ENCODE results near the gene ERG28. TPM values are rescaled to one million over a fixed set of nuclear protein-coding genes. Genes with fewer than 3 reads are reported as not detected.

Gene ERG28
- total RNA-seq, 5 donors from 2014 or later (not counting 1 experiment from before 2014, with no cell fraction given): 9.8 to 14.4 (median 12.3) TPM

GRCh38 chr14:75654127-75654732 lies 6.4 kb downstream of the ERG28 start:
- H3K27ac ChIP-seq (ENCODE audit: low read length): no peak overlapping the region
- H3K4me1 ChIP-seq (ENCODE audit: control insufficient read depth in 1 of 2, extremely low read depth in 1 of 2, insufficient read depth in 2 of 2, low read length in 2 of 2): peaks cover 0 to 2% of the 10 kb centered on the region in 2 experiments
- peaks cover 6 to 17% (median 8%) of the 10 kb centered on the region in 3 donors for H3K4me1 Mint-ChIP-seq
- no peaks in the 10 kb centered on the region for H3K27me3 ChIP-seq (replicated peaks in 1 of 2; ENCODE audit: control insufficient read depth in 2 of 2, extremely low read depth in 1 of 2, insufficient read depth in 2 of 2, low read length in 1 of 2)
- no peaks in the 10 kb centered on the region for H3K9me3 ChIP-seq
- H3K9me3 Mint-ChIP-seq: no peaks in the 10 kb centered on the region
- H3K36me3 ChIP-seq (ENCODE audit: control insufficient read depth in 2 of 2, extremely low read depth in 1 of 2, insufficient read depth in 1 of 2, low read length in 1 of 2): peaks cover 18 to 71% of the 10 kb centered on the region in 2 donors
- POLR2A ChIA-PET: interaction anchor here in 1 of 2 donors (0.7 kb wide), 1 partner anchor 176 kb away, joined by 3 read pairs; no protein-coding TSS in a partner anchor
- ATAC-seq (replicated peaks in 1 of 4): peak; percentile 91 to 93 (median 92)
- H3K27me3 Mint-ChIP-seq: no peaks in the 10 kb centered on the region
- no peak overlapping the region for H3K4me3 ChIP-seq (ENCODE audit: control insufficient read depth in 1 of 2, extremely low read depth in 1 of 2, low read length in 1 of 2)
- H3K4me3 Mint-ChIP-seq: no peak overlapping the region
- 10% methylated on average over 4 of the region's 4 CpGs for WGBS (ENCODE audit: insufficient coverage)
- peaks cover 49% of the 10 kb centered on the region for H3K36me3 Mint-ChIP-seq
- peak; percentile 41 to 85 (median 71) for DNase-seq
- CTCF ChIA-PET: interaction anchor here (0.5 to 6.8 kb wide), 20 partner anchors 9 to 1159 kb away, joined by 3 to 89 read pairs (median 4); partner anchors contain the start of genes FLVCR2 (in 2 of the 2), IFT43 (in 1 of the 2) and TGFB3 (in 1 of the 2)
- H3K27ac Mint-ChIP-seq: no peak overlapping the region

GRCh38 chr14:75653563-75653962 lies 7.1 kb downstream of the ERG28 start:
- ATAC-seq (replicated peaks in 1 of 4): no peak
- Histone ChIP-seq H3K27ac (ENCODE audit: low read length) (no peak overlapping the region), H3K27me3 (replicated peaks in 1 of 2; ENCODE audit: control insufficient read depth in 2 of 2, extremely low read depth in 1 of 2, insufficient read depth in 2 of 2, low read length in 1 of 2) (no peaks in the 10 kb centered on the region), H3K36me3 (ENCODE audit: control insufficient read depth in 2 of 2, extremely low read depth in 1 of 2, insufficient read depth in 1 of 2, low read length in 1 of 2) (peaks cover 18 to 75% of the 10 kb centered on the region in 2 donors), H3K9me3 (no peaks in the 10 kb centered on the region), H3K4me1 (ENCODE audit: control insufficient read depth in 1 of 2, extremely low read depth in 1 of 2, insufficient read depth in 2 of 2, low read length in 2 of 2) (no peaks in the 10 kb centered on the region), H3K4me3 (ENCODE audit: control insufficient read depth in 1 of 2, extremely low read depth in 1 of 2, low read length in 1 of 2) (no peak overlapping the region)
- POLR2A ChIA-PET: interaction anchor here in 1 of 2 donors (0.7 kb wide), 1 partner anchor 177 kb away, joined by 3 read pairs; no protein-coding TSS in a partner anchor
- peaks cover 53% of the 10 kb centered on the region for H3K36me3 Mint-ChIP-seq
- H3K27ac Mint-ChIP-seq: no peak overlapping the region
- peaks cover under 1 to 12% (median 4%) of the 10 kb centered on the region in 3 donors for H3K4me1 Mint-ChIP-seq
- H3K9me3 Mint-ChIP-seq: no peaks in the 10 kb centered on the region
- no peak overlapping the region for H3K4me3 Mint-ChIP-seq
- CTCF ChIA-PET: interaction anchor here (0.5 to 6.8 kb wide), 16 partner anchors 10 to 348 kb away, joined by 3 to 89 read pairs (median 5); partner anchors contain the start of genes FLVCR2 (in 2 of the 2), IFT43 (in 1 of the 2) and TGFB3 (in 1 of the 2)
- DNase-seq: no peak
- WGBS (ENCODE audit: insufficient coverage): no CpG with 5 or more reads among the region's 1 CpG
- no peaks in the 10 kb centered on the region for H3K27me3 Mint-ChIP-seq

GRCh38 chr14:75650253-75651058 lies 10.2 kb downstream of the ERG28 start:
- Histone ChIP-seq H3K4me1 (ENCODE audit: control insufficient read depth in 1 of 2, extremely low read depth in 1 of 2, insufficient read depth in 2 of 2, low read length in 2 of 2) (no peaks in the 10 kb centered on the region), H3K27ac (ENCODE audit: low read length) (no peak overlapping the region), H3K9me3 (no peaks in the 10 kb centered on the region), H3K4me3 (ENCODE audit: control insufficient read depth in 1 of 2, extremely low read depth in 1 of 2, low read length in 1 of 2) (no peak overlapping the region), H3K27me3 (replicated peaks in 1 of 2; ENCODE audit: control insufficient read depth in 2 of 2, extremely low read depth in 1 of 2, insufficient read depth in 2 of 2, low read length in 1 of 2) (no peaks in the 10 kb centered on the region), H3K36me3 (ENCODE audit: control insufficient read depth in 2 of 2, extremely low read depth in 1 of 2, insufficient read depth in 1 of 2, low read length in 1 of 2) (peaks cover 18 to 79% of the 10 kb centered on the region in 2 donors)
- Mint-ChIP-seq H3K4me3 (no peak overlapping the region), H3K4me1 (peaks cover 0 to 6% (median 3%) of the 10 kb centered on the region in 3 donors), H3K36me3 (peaks cover 51% of the 10 kb centered on the region), H3K9me3 (no peaks in the 10 kb centered on the region), H3K27ac (no peak overlapping the region), H3K27me3 (no peaks in the 10 kb centered on the region)
- ATAC-seq (replicated peaks in 1 of 4) (no peak), DNase-seq (no peak)
- WGBS (ENCODE audit: insufficient coverage): 100% methylated on average over 2 of the region's 5 CpGs
- CTCF ChIA-PET: no interaction called here
- POLR2A ChIA-PET: no interaction called here

- H3K27me3 Mint-ChIP-seq: no peaks in the 10 kb centered on the region
- Histone ChIP-seq H3K27me3 (replicated peaks in 1 of 2; ENCODE audit: control insufficient read depth in 2 of 2, extremely low read depth in 1 of 2, insufficient read depth in 2 of 2, low read length in 1 of 2) (no peaks in the 10 kb centered on the region), H3K36me3 (ENCODE audit: control insufficient read depth in 2 of 2, extremely low read depth in 1 of 2, insufficient read depth in 1 of 2, low read length in 1 of 2) (peaks cover 18 to 75% of the 10 kb centered on the region in 2 donors), H3K4me1 (ENCODE audit: control insufficient read depth in 1 of 2, extremely low read depth in 1 of 2, insufficient read depth in 2 of 2, low read length in 2 of 2) (no peaks in the 10 kb centered on the region), H3K4me3 (ENCODE audit: control insufficient read depth in 1 of 2, extremely low read depth in 1 of 2, low read length in 1 of 2) (no peak overlapping the region), H3K27ac (ENCODE audit: low read length) (no peak overlapping the region), H3K9me3 (no peaks in the 10 kb centered on the region)
- ChIA-PET POLR2A (no interaction called here), CTCF (interaction anchor here (0.6 to 1.2 kb wide), 2 partner anchors 72 kb away, joined by 3 to 5 read pairs; no protein-coding TSS in a partner anchor)
- WGBS (ENCODE audit: insufficient coverage): 100% methylated on average over 1 of the region's 1 CpG
- H3K36me3 Mint-ChIP-seq: peaks cover 51% of the 10 kb centered on the region
- H3K4me1 Mint-ChIP-seq: peaks cover 0 to 6% (median 3%) of the 10 kb centered on the region in 3 donors
- H3K9me3 Mint-ChIP-seq: no peaks in the 10 kb centered on the region
- no peak for ATAC-seq (replicated peaks in 1 of 4)
- no peak for DNase-seq
- H3K4me3 Mint-ChIP-seq: no peak overlapping the region
- no peak overlapping the region for H3K27ac Mint-ChIP-seq
Measured at GRCh38 chr14:75649773-75650172, 10.9 kb downstream of the ERG28 start.

GRCh38 chr14:75649337-75649736 lies 11.3 kb downstream of the ERG28 start:
- no peaks in the 10 kb centered on the region for H3K27me3 ChIP-seq (replicated peaks in 1 of 2; ENCODE audit: control insufficient read depth in 2 of 2, extremely low read depth in 1 of 2, insufficient read depth in 2 of 2, low read length in 1 of 2)
- Mint-ChIP-seq H3K4me1 (peaks cover 0 to 6% (median 3%) of the 10 kb centered on the region in 3 donors), H3K4me3 (no peak overlapping the region), H3K27me3 (no peaks in the 10 kb centered on the region), H3K27ac (no peak overlapping the region), H3K36me3 (peaks cover 51% of the 10 kb centered on the region), H3K9me3 (no peaks in the 10 kb centered on the region)
- DNase-seq (no peak), ATAC-seq (replicated peaks in 1 of 4) (no peak)
- no CpG with 5 or more reads among the region's 1 CpG for WGBS (ENCODE audit: insufficient coverage)
- no peaks in the 10 kb centered on the region for H3K9me3 ChIP-seq
- no peak overlapping the region for H3K27ac ChIP-seq (ENCODE audit: low read length)
- peaks cover 14 to 72% of the 10 kb centered on the region in 2 donors for H3K36me3 ChIP-seq (ENCODE audit: control insufficient read depth in 2 of 2, extremely low read depth in 1 of 2, insufficient read depth in 1 of 2, low read length in 1 of 2)
- no peak overlapping the region for H3K4me3 ChIP-seq (ENCODE audit: control insufficient read depth in 1 of 2, extremely low read depth in 1 of 2, low read length in 1 of 2)
- no peaks in the 10 kb centered on the region for H3K4me1 ChIP-seq (ENCODE audit: control insufficient read depth in 1 of 2, extremely low read depth in 1 of 2, insufficient read depth in 2 of 2, low read length in 2 of 2)
- ChIA-PET CTCF (interaction anchor here (0.6 to 1.2 kb wide), 3 partner anchors 72 to 341 kb away, joined by 3 to 5 read pairs (median 5); no protein-coding TSS in a partner anchor), POLR2A (no interaction called here)

GRCh38 chr14:75648066-75648838 lies 12.4 kb downstream of the ERG28 start:
- Mint-ChIP-seq H3K27me3 (no peaks in the 10 kb centered on the region), H3K27ac (no peak overlapping the region), H3K9me3 (no peaks in the 10 kb centered on the region), H3K36me3 (peaks cover 53% of the 10 kb centered on the region), H3K4me3 (no peak overlapping the region), H3K4me1 (no peaks in the 10 kb centered on the region)
- H3K36me3 ChIP-seq (ENCODE audit: control insufficient read depth in 2 of 2, extremely low read depth in 1 of 2, insufficient read depth in 1 of 2, low read length in 1 of 2): peaks cover 14 to 66% of the 10 kb centered on the region in 2 donors
- no peaks in the 10 kb centered on the region for H3K9me3 ChIP-seq
- ATAC-seq (replicated peaks in 1 of 4) (no peak), DNase-seq (no peak)
- no peak overlapping the region for H3K27ac ChIP-seq (ENCODE audit: low read length)
- H3K27me3 ChIP-seq (replicated peaks in 1 of 2; ENCODE audit: control insufficient read depth in 2 of 2, extremely low read depth in 1 of 2, insufficient read depth in 2 of 2, low read length in 1 of 2): no peaks in the 10 kb centered on the region
- no peaks in the 10 kb centered on the region for H3K4me1 ChIP-seq (ENCODE audit: control insufficient read depth in 1 of 2, extremely low read depth in 1 of 2, insufficient read depth in 2 of 2, low read length in 2 of 2)
- no peak overlapping the region for H3K4me3 ChIP-seq (ENCODE audit: control insufficient read depth in 1 of 2, extremely low read depth in 1 of 2, low read length in 1 of 2)
- POLR2A ChIA-PET: no interaction called here
- CTCF ChIA-PET: no interaction called here
- 91% methylated on average over 6 of the region's 9 CpGs for WGBS (ENCODE audit: insufficient coverage)
